H9 (cell line): ENCODE measurements around the gene TM9SF2. TPM values are rescaled to one million over a fixed set of nuclear protein-coding genes. Genes with fewer than 3 reads are reported as not detected.

Source experiments
- DNase-seq: peaks from one replicate; pipeline ENCODE4 v3.0.0-alpha.2; 2017
- H2AFZ ChIP-seq: one replicate; pipeline ENCODE4 v1.6.1; 2013; ENCODE audit warnings: mild to moderate bottlenecking, low read length, control low read depth, moderate library complexity
- H2AK5ac ChIP-seq: 2 replicates; pipeline ENCODE4 v1.6.1; 2013; ENCODE audit warnings: low read length, control low read depth, mixed read lengths; ENCODE audit not compliant: insufficient read length
- H2BK120ac ChIP-seq: one replicate; pipeline ENCODE4 v1.6.1; 2013; ENCODE audit warnings: low read depth, mild to moderate bottlenecking, low read length, control low read depth, inconsistent platforms; ENCODE audit not compliant: poor library complexity, severe bottlenecking
- H2BK12ac ChIP-seq: 2 replicates; pipeline ENCODE4 v1.6.1; 2013; ENCODE audit warnings: low read length, control low read depth, mixed read lengths, low read depth; ENCODE audit not compliant: insufficient read length
- H2BK15ac ChIP-seq: 2 replicates; pipeline ENCODE4 v1.6.1; 2013; ENCODE audit warnings: low read depth, low read length, control low read depth
- H2BK20ac ChIP-seq: one replicate; pipeline ENCODE4 v1.6.1; 2013; ENCODE audit warnings: low read depth, mild to moderate bottlenecking, low read length, control low read depth, inconsistent platforms; ENCODE audit not compliant: poor library complexity, severe bottlenecking
- H2BK5ac ChIP-seq: 2 replicates; pipeline ENCODE4 v1.6.1; 2013; ENCODE audit warnings: low read length, control low read depth, mixed read lengths; ENCODE audit not compliant: insufficient read length
- H3K14ac ChIP-seq: 2 replicates; pipeline ENCODE4 v1.6.1; 2013; ENCODE audit warnings: low read length, control low read depth; ENCODE audit not compliant: insufficient read depth
- H3K18ac ChIP-seq: 2 replicates; pipeline ENCODE4 v1.6.1; 2013; ENCODE audit warnings: low read depth, mild to moderate bottlenecking, mixed read lengths, low read length, control low read depth; ENCODE audit not compliant: insufficient read length
- H3K23ac ChIP-seq: 2 replicates; pipeline ENCODE4 v1.6.1; 2013; ENCODE audit warnings: low read length, control low read depth, mixed read lengths, low read depth; ENCODE audit not compliant: insufficient read length
- H3K23me2 ChIP-seq: 2 replicates; pipeline ENCODE4 v1.6.1; 2013; ENCODE audit warnings: low read depth, mild to moderate bottlenecking, mixed read lengths, low read length, control low read depth; ENCODE audit not compliant: insufficient read length, poor library complexity, severe bottlenecking
- H3K27ac ChIP-seq: 2 replicates; pipeline ENCODE4 v1.5.1; 2013; ENCODE audit warnings: low read length, control low read depth, mixed read lengths, low read depth; ENCODE audit not compliant: insufficient read length
- H3K27me3 ChIP-seq: 2 replicates; pipeline ENCODE4 v1.6.1; 2013; ENCODE audit warnings: low read length, control low read depth, inconsistent platforms; ENCODE audit not compliant: insufficient read depth
- H3K4ac ChIP-seq: 2 replicates; pipeline ENCODE4 v1.6.1; 2013; ENCODE audit warnings: low read depth, mild to moderate bottlenecking, control low read depth, inconsistent platforms, low read length, moderate library complexity
- H3K4me1 ChIP-seq: 2 replicates; pipeline ENCODE4 v1.6.1; 2013; ENCODE audit warnings: low read length, control low read depth, inconsistent platforms; ENCODE audit not compliant: insufficient read depth
- H3K4me2 ChIP-seq: 2 replicates; pipeline ENCODE4 v1.6.1; 2013; ENCODE audit warnings: low read length, control low read depth, mixed read lengths; ENCODE audit not compliant: insufficient read length, insufficient read depth
- H3K56ac ChIP-seq: 2 replicates; pipeline ENCODE4 v1.6.1; 2013; ENCODE audit warnings: low read depth, mild to moderate bottlenecking, mixed read lengths, low read length, control low read depth; ENCODE audit not compliant: insufficient read length
- H3K79me1 ChIP-seq: 2 replicates; pipeline ENCODE4 v1.6.1; 2013; ENCODE audit warnings: low read depth, mild to moderate bottlenecking, moderate library complexity, low read length, control low read depth, inconsistent platforms; ENCODE audit not compliant: insufficient read depth, poor library complexity, severe bottlenecking
- H3K79me2 ChIP-seq: 2 replicates; pipeline ENCODE4 v1.6.1; 2013; ENCODE audit warnings: low read length, control low read depth, inconsistent platforms; ENCODE audit not compliant: insufficient read depth
- H3K9ac ChIP-seq: 2 replicates; pipeline ENCODE4 v1.6.1; 2013; ENCODE audit warnings: low read length, control low read depth, mixed read lengths; ENCODE audit not compliant: insufficient read length; ENCODE audit errors: extremely low read depth
- H3K9me3 ChIP-seq: one replicate; pipeline ENCODE4 v1.6.1; 2013; ENCODE audit warnings: low read depth, low read length, inconsistent platforms; ENCODE audit not compliant: control insufficient read depth
- H3T11ph ChIP-seq: one replicate; pipeline ENCODE4 v1.6.1; 2013; ENCODE audit warnings: mild to moderate bottlenecking, low read length, control low read depth, inconsistent platforms
- H4K20me1 ChIP-seq: one replicate; pipeline ENCODE4 v1.6.1; 2013; ENCODE audit not compliant: control insufficient read depth, insufficient read length, insufficient read depth
- H4K5ac ChIP-seq: 2 replicates; pipeline ENCODE4 v1.6.1; 2013; ENCODE audit warnings: low read depth, mild to moderate bottlenecking, mixed read lengths, low read length, control low read depth; ENCODE audit not compliant: insufficient read length
- H4K8ac ChIP-seq: replicated peaks from 2 replicates; pipeline ENCODE4 v1.6.1; 2013; ENCODE audit warnings: low read length, control low read depth, mixed read lengths, low read depth; ENCODE audit not compliant: insufficient read length
- H4K91ac ChIP-seq: 2 replicates; pipeline ENCODE4 v1.6.1; 2013; ENCODE audit warnings: low read depth, mild to moderate bottlenecking, moderate library complexity, mixed read lengths, low read length, control low read depth; ENCODE audit not compliant: insufficient read length
- H3K27ac Mint-ChIP-seq, 3 experiments: 2 replicates in 2 of 3; 3 replicates in 1 of 3; pipeline ENCODE4 v1.8.0; 2020 to 2021; ENCODE audit warnings: mixed read lengths in 3 of 3, mild to moderate bottlenecking in 1 of 3, moderate library complexity in 1 of 3
- H3K27me3 Mint-ChIP-seq: 2 replicates; pipeline ENCODE4 v1.8.0; 2021; ENCODE audit warnings: low read depth, mild to moderate bottlenecking, moderate library complexity, mixed read lengths
- H3K36me3 Mint-ChIP-seq, 3 experiments: 2 replicates in 2 of 3; 3 replicates in 1 of 3; pipeline ENCODE4 v1.8.0; 2020 to 2021; ENCODE audit warnings: low read depth in 3 of 3, mixed read lengths in 3 of 3; ENCODE audit not compliant: insufficient read depth in 1 of 3
- H3K4me1 Mint-ChIP-seq, 2 experiments: 2 replicates each; pipeline ENCODE4 v1.8.0; 2020; ENCODE audit warnings: mixed read lengths in 2 of 2
- H3K4me3 Mint-ChIP-seq, 2 experiments: 2 replicates in 1 of 2; 3 replicates in 1 of 2; pipeline ENCODE4 v1.8.0; 2020 to 2021; ENCODE audit warnings: mild to moderate bottlenecking in 2 of 2, mixed read lengths in 2 of 2, moderate library complexity in 1 of 2
- H3K9me3 Mint-ChIP-seq, 2 experiments: 2 replicates in 1 of 2; 3 replicates in 1 of 2; pipeline ENCODE4 v1.8.0; 2020; ENCODE audit warnings: mild to moderate bottlenecking in 2 of 2, mixed read lengths in 2 of 2, moderate library complexity in 1 of 2
- WGBS: extraction: QIAGEN DNeasy Blood & Tissue Kit; methylation state at CpG from one replicate; pipeline ENCODE4 v1.1.7; 2013; ENCODE audit warnings: missing lambda C conversion rate, low lambda C conversion rate, mixed read lengths; ENCODE audit not compliant: insufficient read length; ENCODE audit errors: extremely low coverage; 5-methylcytosine and 5-hydroxymethylcytosine counted together
- total RNA-seq: library from RNA; stranded (reverse); gene quantifications from 2 replicates; pipeline ENCODE4 v1.2.1, GENCODE V29; 2021
- TF ChIP-seq, protein P1 (sequence below): fragments of 200-600 bp; sonication (generic); conservative IDR thresholded peaks from 3 replicates; pipeline ENCODE4 v1.8.0; 2021; ENCODE audit warnings: antibody characterized with exemption, mild to moderate bottlenecking

The TM9SF2 gene
- total RNA-seq, 1 experiment from 2014 or later, result 86.1 TPM

GRCh38 chr13:99604636-99605035, 103.4 kb downstream of the TM9SF2 start:
- peaks cover 11% of the 10 kb centered on the region for H3K23me2 ChIP-seq
- Mint-ChIP-seq H3K4me3 (peak overlapping the region in 1 of 2 experiments; percentile 21; a peak in 1 of 5 replicates), H3K9me3 (no peaks in the 10 kb centered on the region), H3K36me3 (peaks cover under 1 to 8% (median 3%) of the 10 kb centered on the region in 3 experiments; a peak in 4 of 7 replicates), H3K27me3 (no peaks in the 10 kb centered on the region), H3K27ac (no peak overlapping the region), H3K4me1 (peaks cover 25 to 37% of the 10 kb centered on the region in 2 experiments)
- no peak overlapping the region for H3K23ac ChIP-seq
- no peak overlapping the region for H2BK5ac ChIP-seq
- no peak overlapping the region for H2BK12ac ChIP-seq
- no peak overlapping the region for H4K5ac ChIP-seq
- no peak for DNase-seq
- WGBS, result no CpG with 5 or more reads among the region's 3 CpGs
- H2BK120ac ChIP-seq, result no peak overlapping the region
- H2AK5ac ChIP-seq, result no peak overlapping the region
- peaks cover 5% of the 10 kb centered on the region for H3K4me1 ChIP-seq
- H3K79me2 ChIP-seq, result no peaks in the 10 kb centered on the region
- no peak overlapping the region for H3T11ph ChIP-seq
- H2BK15ac ChIP-seq, result no peak overlapping the region
- H3K9ac ChIP-seq, result no peak overlapping the region
- no peaks in the 10 kb centered on the region for H4K20me1 ChIP-seq
- TF ChIP-seq, protein P1, sequence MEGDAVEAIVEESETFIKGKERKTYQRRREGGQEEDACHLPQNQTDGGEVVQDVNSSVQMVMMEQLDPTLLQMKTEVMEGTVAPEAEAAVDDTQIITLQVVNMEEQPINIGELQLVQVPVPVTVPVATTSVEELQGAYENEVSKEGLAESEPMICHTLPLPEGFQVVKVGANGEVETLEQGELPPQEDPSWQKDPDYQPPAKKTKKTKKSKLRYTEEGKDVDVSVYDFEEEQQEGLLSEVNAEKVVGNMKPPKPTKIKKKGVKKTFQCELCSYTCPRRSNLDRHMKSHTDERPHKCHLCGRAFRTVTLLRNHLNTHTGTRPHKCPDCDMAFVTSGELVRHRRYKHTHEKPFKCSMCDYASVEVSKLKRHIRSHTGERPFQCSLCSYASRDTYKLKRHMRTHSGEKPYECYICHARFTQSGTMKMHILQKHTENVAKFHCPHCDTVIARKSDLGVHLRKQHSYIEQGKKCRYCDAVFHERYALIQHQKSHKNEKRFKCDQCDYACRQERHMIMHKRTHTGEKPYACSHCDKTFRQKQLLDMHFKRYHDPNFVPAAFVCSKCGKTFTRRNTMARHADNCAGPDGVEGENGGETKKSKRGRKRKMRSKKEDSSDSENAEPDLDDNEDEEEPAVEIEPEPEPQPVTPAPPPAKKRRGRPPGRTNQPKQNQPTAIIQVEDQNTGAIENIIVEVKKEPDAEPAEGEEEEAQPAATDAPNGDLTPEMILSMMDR, result no peak
- no peak overlapping the region for H3K14ac ChIP-seq
- H2BK20ac ChIP-seq, result no peak overlapping the region
- H4K8ac ChIP-seq, result no peak overlapping the region
- H3K27ac ChIP-seq, result no peak overlapping the region
- no peak overlapping the region for H3K4ac ChIP-seq
- no peak overlapping the region for H3K18ac ChIP-seq
- H3K4me2 ChIP-seq, result no peak overlapping the region
- H4K91ac ChIP-seq, result no peak overlapping the region
- H3K9me3 ChIP-seq, result no peaks in the 10 kb centered on the region
- no peaks in the 10 kb centered on the region for H3K27me3 ChIP-seq
- H3K56ac ChIP-seq, result no peak overlapping the region
- H2AFZ ChIP-seq, result no peak overlapping the region
- no peaks in the 10 kb centered on the region for H3K79me1 ChIP-seq
